ENCODE results near the gene DSE.
"Not testable (repeated sequence)": the region's sequence is repeated elsewhere in the genome, so short reads cannot be mapped to it uniquely, and the experiment has no call there.

DSE gene

GRCh38 chr6:116370760-116371119 lies at the start of gene DSE:
DSE (plus strand) TSS chr6:116370947; CDS start chr6:116399251, 28,304 bp downstream.
- peak; percentile 72 to 76 for DNase-seq

- not testable (repeated sequence) for DNase-seq
These were observed 48.8 kb upstream of the DSE start for GRCh38 chr6:116321933-116322332.

GRCh38 chr6:116323863-116324262 lies 46.9 kb upstream of the DSE start:
- DNase-seq: no peak

- not testable (repeated sequence) for DNase-seq
These were observed 45.1 kb upstream of the DSE start for GRCh38 chr6:116325634-116326132.

GRCh38 chr6:116326181-116326671 lies 44.5 kb upstream of the DSE start:
- DNase-seq: no peak

GRCh38 chr6:116326996-116327395 lies 43.8 kb upstream of the DSE start:
- no peak for DNase-seq

GRCh38 chr6:116327803-116328527 lies 42.8 kb upstream of the DSE start:
- DNase-seq: no peak

GRCh38 chr6:116328528-116328903 lies 42.2 kb upstream of the DSE start:
- no peak for DNase-seq

GRCh38 chr6:116329156-116329555 lies 41.6 kb upstream of the DSE start:
- no peak for DNase-seq

- no peak for DNase-seq
These were observed 40.2 kb upstream of the DSE start for GRCh38 chr6:116330511-116330910.

- DNase-seq: no peak
These were observed 38.7 kb upstream of the DSE start for GRCh38 chr6:116332096-116332495.

- not testable (repeated sequence) for DNase-seq
These were observed 35.9 kb upstream of the DSE start for GRCh38 chr6:116334638-116335409.

- no peak for DNase-seq
These were observed 35.0 kb upstream of the DSE start for GRCh38 chr6:116335612-116336215.

GRCh38 chr6:116338943-116339342 lies 31.8 kb upstream of the DSE start:
- DNase-seq: no peak

- DNase-seq: not testable (repeated sequence)
These were observed 30.1 kb upstream of the DSE start for GRCh38 chr6:116340625-116341024.

GRCh38 chr6:116349216-116349615 lies 21.5 kb upstream of the DSE start:
- no peak for DNase-seq

- no peak for DNase-seq
These were observed 19.6 kb upstream of the DSE start for GRCh38 chr6:116351101-116351500.

GRCh38 chr6:116352515-116353471 lies 18.0 kb upstream of the DSE start:
- DNase-seq: no peak

GRCh38 chr6:116354236-116354635 lies 16.5 kb upstream of the DSE start:
- no peak for DNase-seq

- DNase-seq: no peak
These were observed 15.0 kb upstream of the DSE start for GRCh38 chr6:116355796-116356195.

- DNase-seq: no peak
These were observed 11.6 kb upstream of the DSE start for GRCh38 chr6:116359131-116359530.

GRCh38 chr6:116359835-116360234 lies 10.9 kb upstream of the DSE start:
- no peak for DNase-seq
